ENCODE data around the gene ANGPTL5.
"Not testable (repeated sequence)": the region's sequence is repeated elsewhere in the genome, so short reads cannot be mapped to it uniquely, and the experiment has no call there.

ANGPTL5 gene

GRCh38 chr11:101916422-101916821 lies at the start of gene ANGPTL5:
ANGPTL5 (minus strand) TSS chr11:101916522; CDS start chr11:101907909, 8,613 bp downstream.
- no peak for DNase-seq (ENCODE audit: low read depth)

- DNase-seq (ENCODE audit: low read depth) = not testable (repeated sequence)
These were observed 47.9 kb upstream of the ANGPTL5 start for GRCh38 chr11:101964200-101964599.

- no peak for DNase-seq (ENCODE audit: low read depth)
These were observed 43.9 kb upstream of the ANGPTL5 start for GRCh38 chr11:101960231-101960630.

- DNase-seq (ENCODE audit: low read depth) = no peak
These were observed 39.4 kb upstream of the ANGPTL5 start for GRCh38 chr11:101955701-101956100.

GRCh38 chr11:101955278-101955677 lies 39.0 kb upstream of the ANGPTL5 start:
- DNase-seq (ENCODE audit: low read depth) = no peak

GRCh38 chr11:101949680-101950220 lies 33.4 kb upstream of the ANGPTL5 start:
- DNase-seq (ENCODE audit: low read depth) = no peak

GRCh38 chr11:101945448-101945847 lies 29.1 kb upstream of the ANGPTL5 start:
- no peak for DNase-seq (ENCODE audit: low read depth)

- DNase-seq (ENCODE audit: low read depth) = no peak
These were observed 28.6 kb upstream of the ANGPTL5 start for GRCh38 chr11:101944923-101945322.

- no peak for DNase-seq (ENCODE audit: low read depth)
These were observed 24.7 kb upstream of the ANGPTL5 start for GRCh38 chr11:101940901-101941520.

- DNase-seq (ENCODE audit: low read depth) = no peak
These were observed 15.4 kb upstream of the ANGPTL5 start for GRCh38 chr11:101931692-101932091.

- no peak for DNase-seq (ENCODE audit: low read depth)
These were observed 13.1 kb upstream of the ANGPTL5 start for GRCh38 chr11:101929294-101929915.

GRCh38 chr11:101923554-101923953 lies 7.2 kb upstream of the ANGPTL5 start:
- DNase-seq (ENCODE audit: low read depth) = no peak

- no peak for DNase-seq (ENCODE audit: low read depth)
These were observed 4.7 kb upstream of the ANGPTL5 start for GRCh38 chr11:101920992-101921391.

GRCh38 chr11:101917226-101917625 lies 904 bp upstream of the ANGPTL5 start:
- no peak for DNase-seq (ENCODE audit: low read depth)

- no peak for DNase-seq (ENCODE audit: low read depth)
These were observed 481 bp downstream of the ANGPTL5 start for GRCh38 chr11:101915791-101916291.

GRCh38 chr11:101914738-101915426 lies 1.4 kb downstream of the ANGPTL5 start, which contains the start of gene CEP126:
CEP126 (plus strand) TSS chr11:101915010; CDS start chr11:101915285, 275 bp downstream.
- DNase-seq (ENCODE audit: low read depth) = no peak

GRCh38 chr11:101914341-101914737 lies 2.0 kb downstream of the ANGPTL5 start:
- DNase-seq (ENCODE audit: low read depth) = no peak

- DNase-seq (ENCODE audit: low read depth) = no peak
These were observed 2.7 kb downstream of the ANGPTL5 start for GRCh38 chr11:101913656-101914055.

GRCh38 chr11:101912823-101913284 lies 3.5 kb downstream of the ANGPTL5 start:
- DNase-seq (ENCODE audit: low read depth) = no peak

- DNase-seq (ENCODE audit: low read depth) = no peak
These were observed 7.2 kb downstream of the ANGPTL5 start for GRCh38 chr11:101909087-101909486.

- DNase-seq (ENCODE audit: low read depth) = no peak
These were observed 8.5 kb downstream of the ANGPTL5 start for GRCh38 chr11:101907815-101908214.

- no peak for DNase-seq (ENCODE audit: low read depth)
These were observed 21.8 kb downstream of the ANGPTL5 start for GRCh38 chr11:101894505-101894904.

- DNase-seq (ENCODE audit: low read depth) = no peak
These were observed 26.6 kb downstream of the ANGPTL5 start for GRCh38 chr11:101889767-101890166.
